ENCODE data around the gene CCNB1.
"Not testable (repeated sequence)": the region's sequence is repeated elsewhere in the genome, so short reads cannot be mapped to it uniquely, and the experiment has no call there.

The CCNB1 gene

DNA sequence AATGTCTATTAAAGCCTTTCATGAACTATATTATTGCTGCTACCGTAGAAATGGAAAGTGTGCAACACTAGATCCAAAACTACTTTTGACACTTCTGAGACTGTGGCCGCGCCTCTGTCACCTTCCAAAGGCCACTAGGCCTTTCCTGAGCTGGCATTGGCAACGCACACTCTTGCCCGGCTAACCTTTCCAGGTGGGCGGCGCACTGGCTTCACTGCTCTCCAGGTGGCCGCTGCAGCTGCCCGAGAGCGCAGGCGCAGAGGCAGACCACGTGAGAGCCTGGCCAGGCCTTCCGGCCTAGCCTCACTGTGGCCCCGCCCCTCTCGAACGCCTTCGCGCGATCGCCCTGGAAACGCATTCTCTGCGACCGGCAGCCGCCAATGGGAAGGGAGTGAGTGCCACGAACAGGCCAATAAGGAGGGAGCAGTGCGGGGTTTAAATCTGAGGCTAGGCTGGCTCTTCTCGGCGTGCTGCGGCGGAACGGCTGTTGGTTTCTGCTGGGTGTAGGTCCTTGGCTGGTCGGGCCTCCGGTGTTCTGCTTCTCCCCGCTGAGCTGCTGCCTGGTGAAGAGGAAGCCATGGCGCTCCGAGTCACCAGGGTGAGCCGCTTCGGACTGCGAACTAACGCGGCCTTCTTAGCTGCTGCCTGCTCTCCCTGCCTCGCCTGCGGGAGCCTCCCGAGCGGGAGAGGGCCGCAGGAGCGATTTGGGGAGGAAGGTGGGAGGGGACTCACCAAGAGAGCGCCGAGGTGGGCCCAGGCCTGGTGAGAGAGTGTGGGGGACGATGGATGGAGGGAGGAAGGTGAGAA, at the start of gene CCNB1:
CCNB1 (plus strand) TSS at position 465 of the 807 bp plus-strand sequence; CDS start at position 578, 113 bp downstream.
- DNase-seq, result peak; percentile 93

DNA sequence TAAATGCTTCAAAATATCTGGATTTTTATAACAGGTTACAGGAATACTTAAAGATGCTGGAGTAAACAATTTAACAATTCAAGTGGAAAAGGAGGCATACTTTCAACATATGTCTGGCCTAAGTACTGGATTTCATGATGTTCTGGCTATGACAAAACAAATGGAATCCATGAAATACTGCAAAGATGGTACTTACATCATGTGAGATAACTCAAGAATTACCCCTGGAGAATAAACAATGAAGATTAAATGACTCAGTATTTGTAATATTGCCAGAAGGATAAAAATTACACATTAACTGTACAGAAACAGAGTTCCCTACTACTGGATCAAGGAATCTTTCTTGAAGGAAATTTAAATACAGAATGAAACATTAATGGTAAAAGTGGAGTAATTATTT, 37.5 kb upstream of the CCNB1 start:
- DNase-seq, result no peak

DNA sequence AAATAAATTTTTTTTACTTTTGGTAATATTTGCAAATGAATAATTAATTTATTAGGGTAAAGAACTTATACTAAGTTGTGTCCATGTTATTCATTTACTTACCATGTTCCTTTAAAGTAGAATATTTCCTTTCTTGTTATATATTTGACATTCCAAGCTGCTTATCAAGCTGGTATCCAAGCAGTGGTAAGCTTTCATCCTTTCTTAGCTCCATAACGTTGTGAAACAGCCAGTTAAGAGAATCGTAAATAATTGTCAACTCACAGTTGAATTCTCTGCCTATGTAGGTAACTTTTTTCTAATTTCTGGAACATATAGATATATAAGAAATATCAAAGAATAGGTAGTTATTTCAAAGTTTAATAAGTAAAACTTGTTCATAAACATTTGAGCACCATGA, 36.7 kb upstream of the CCNB1 start:
- DNase-seq, result no peak

DNA sequence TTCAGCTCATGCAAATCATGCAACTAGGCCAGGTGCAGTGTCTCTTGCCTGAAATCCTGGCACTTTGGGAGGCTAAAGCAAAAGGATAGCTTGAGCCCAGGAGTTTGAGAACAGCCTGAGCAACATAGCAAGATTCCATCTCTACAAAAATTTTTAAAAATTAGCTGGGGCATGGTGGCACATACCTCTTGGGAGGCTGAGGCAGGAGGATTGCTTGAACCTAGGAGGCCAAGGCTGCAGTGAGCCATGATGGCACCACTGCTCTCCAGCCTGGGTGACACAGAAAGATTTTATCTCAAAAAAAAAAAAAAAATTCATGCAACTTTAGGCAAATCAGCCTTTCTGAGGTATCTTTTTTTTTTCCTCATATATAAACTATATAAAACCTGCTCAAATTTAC, 35.6 kb upstream of the CCNB1 start:
- DNase-seq, result no peak

DNA sequence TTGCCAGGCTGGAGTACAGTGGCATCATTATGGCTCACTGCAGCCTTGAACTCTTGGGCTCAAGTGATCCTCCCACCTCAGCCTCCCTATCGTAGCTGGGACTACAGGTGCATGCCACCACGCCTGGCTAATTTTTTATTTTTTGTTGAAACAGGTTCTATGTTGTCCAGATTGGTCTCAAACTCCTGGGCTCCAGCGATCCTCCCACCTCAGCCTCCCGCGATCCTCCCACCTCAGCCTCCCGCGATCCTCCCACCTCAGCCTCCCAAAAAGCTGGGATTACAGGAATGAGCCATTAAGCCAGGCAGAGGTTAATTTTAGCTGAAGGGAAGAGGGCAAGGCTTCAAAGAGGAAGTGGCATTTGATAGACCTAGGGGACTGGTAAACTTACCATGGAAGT, 32.8 kb upstream of the CCNB1 start:
- no peak for DNase-seq

DNA sequence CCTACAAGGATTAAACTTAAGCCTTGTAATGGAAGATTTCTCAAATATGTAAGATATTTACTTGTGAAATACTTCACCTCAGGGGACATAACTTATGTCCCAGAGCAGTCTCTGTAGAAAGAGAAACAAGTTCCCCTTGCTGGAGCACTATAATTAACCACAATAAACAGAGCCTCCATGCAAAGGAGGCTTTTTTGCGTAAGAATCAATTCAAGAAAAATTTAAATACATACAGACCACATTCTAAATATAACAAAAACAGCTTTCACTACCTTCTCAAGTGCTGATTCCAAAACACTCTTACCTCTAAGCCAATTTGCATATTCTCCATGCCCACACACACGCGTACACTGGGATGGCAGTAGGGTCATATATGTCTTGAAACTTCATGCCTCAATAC, 30.7 kb upstream of the CCNB1 start:
- DNase-seq, result no peak

DNA sequence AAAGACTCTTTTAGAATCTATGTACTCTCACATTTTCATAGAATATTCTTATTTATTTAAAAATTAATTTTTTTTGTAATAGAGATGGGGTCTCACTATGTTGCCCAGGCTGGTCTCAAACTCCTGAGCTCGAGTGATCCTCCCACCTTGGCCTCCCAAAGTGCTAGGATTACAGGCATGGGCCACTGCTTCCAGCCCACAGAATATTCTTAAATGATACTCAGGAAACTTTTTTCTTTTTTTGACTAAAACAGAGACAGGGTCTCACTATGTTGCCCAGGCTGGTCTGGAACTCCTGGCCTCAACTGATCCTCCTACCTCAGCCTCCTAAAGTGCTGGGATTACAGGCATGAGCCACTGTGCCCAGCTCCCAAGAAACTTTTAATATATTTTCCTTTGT, 29.7 kb upstream of the CCNB1 start:
- DNase-seq, result not testable (repeated sequence)

DNA sequence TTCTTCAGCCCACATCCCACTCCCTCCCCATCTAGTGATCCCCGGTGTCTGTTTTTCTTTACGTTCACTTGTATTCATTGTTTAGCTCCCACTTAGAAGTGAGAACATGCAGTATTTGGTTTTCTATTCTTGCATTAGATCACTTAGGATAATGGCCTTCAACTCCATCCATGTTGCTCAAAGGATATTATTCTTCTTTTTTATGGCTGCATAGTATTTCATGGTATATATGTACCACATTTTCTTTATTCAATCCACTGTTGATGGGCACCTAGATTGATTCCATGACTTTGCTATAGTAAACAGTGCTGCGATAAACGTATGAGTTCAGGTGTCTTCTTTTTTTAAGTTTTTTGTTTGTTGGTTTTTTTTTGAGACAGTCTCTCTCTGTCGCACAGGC, 29.1 kb upstream of the CCNB1 start:
- DNase-seq, result no peak

DNA sequence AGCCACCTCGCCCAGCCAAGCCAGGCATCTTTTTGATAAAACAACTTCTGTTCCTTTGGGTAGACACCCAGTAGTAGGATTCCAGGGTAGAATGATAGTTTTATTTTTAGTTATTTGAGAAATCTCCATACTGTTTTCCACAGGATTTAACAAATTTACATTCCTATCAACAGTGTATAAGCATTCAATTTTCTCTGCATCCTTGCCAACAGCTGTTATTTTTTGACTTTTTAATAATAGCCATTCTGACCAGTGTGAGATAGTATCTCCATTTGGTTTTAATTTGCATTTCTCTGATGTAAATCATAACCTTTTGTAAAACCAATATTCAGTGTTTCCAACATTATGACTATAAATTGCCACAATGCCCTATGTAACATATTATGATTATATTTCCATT, 28.2 kb upstream of the CCNB1 start:
- DNase-seq, result no peak

DNA sequence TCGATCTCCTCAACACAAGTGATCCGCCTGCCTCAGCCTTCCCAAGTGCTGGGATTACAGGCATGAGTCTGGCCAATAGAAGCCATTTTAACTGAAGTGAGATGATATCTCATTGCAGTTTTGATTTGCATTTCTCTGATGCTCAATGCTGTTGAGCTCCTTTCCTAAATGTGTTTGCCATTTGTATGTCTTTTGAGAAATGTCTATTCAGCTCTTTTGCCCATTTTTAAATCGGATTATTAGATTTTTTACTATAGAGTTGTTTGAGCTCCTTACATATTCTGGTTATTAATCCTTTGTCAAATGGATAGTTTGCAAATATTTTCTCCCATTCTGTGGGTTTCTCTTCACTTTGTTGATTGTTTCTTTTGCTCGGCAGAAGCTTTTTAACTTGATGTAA, 26.7 kb upstream of the CCNB1 start:
- DNase-seq, result not testable (repeated sequence)

DNA sequence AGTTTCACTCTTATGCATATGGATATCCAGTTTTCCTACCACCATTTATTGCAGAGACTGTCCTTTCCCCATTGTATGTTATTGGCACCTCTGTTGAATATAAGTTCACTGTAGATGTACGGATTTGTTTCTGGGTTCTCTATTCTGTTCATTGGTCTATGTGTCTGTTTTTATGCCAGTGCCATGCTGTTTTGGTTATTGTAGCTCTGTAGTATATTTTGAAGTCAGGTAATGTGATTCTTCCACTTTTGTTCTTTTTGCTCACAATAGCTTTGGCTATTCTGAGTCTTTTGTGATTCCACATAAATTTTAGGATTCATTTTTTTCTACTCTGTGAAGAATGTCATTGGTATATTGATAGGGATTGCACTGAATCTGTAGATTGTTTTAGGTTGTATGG, 26.1 kb upstream of the CCNB1 start:
- no peak for DNase-seq

DNA sequence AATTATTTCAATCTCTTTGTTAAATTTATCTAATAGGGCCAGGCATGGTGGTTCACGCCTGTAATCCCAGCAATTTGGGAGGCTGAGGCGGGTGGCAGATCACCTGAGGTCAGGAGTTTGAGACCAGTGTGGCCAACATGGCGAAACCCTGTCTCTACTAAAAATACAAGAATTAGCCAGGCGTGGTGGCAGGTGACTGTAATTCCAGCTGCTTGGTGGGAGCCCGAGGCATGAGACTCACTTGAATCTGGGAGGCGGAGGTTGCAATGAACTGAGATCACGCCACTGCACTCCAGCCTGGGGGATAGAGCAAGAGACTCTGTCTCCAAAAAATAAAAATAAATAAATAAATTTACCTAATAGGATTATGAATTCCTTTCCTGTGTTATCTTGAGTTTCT, 18.4 kb upstream of the CCNB1 start:
- not testable (repeated sequence) for DNase-seq

DNA sequence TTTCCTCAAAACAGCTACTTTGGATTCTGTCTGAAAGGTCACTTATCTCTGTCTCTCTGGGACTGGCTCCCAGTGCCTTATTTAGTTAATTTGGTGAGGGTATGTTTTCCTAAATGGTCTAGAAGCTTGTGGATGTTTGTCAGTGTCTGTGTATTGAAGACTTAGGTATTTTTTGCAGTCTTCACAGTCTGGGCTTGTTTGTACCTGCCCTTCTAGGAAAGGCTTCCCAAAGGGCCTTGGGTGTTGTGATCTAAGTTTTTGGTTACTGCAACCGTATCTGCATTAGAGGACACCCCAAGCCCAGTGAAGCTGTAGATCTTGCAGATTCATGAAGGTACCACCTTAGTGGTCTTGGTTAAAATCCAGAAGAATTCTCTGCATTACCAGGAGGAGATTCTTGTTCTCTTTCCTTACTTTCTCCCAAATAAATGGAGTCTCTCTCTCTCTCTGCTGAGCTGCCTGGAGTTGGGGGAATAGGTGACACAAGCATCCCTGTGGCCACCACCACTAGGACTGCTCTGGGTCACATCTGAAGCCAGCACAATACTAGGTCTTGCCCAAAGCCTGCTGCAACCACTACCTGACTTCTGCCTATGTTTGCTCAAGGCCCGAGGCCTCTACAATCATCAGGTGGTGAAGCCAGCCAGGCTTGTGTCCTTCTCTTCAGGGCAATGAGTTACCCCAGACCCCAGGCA, 17.8 kb upstream of the CCNB1 start:
- DNase-seq, result no peak

DNA sequence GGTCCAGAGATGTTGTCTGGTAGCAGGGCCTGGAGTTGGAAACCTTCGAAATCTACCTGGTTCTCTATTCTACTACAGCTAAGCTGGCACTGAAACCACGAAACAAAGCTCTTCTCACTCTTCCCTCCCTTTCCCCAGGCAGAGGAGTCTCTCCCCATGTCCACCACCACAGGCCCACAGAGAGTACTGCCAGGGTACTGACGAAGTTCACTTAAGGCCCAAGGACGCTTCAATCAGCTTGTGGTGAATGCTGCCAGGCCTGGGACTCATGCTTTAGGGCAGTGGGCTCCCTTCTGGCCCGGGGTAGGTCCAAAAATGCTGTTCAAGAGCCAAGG, 17.3 kb upstream of the CCNB1 start:
- no peak for DNase-seq

DNA sequence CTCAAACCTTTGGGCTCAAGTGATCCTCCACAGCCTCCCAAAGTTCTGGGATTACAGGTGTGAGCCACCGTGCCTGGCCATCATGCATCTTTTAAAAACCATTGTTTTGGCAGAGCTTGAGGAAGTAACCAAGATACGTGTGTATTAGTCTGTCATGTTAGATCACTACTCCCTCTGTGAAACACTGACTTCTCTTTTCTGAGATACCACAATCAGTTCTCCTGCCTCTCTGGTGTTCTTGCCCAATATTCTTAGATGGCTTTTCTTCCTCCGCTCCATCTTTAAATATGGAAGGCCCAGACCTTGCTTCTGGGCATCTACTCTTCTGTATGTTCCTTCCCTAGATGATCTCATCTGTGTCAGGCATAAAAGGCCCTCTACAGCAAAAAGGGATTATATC, 14.2 kb upstream of the CCNB1 start:
- DNase-seq, result no peak

DNA sequence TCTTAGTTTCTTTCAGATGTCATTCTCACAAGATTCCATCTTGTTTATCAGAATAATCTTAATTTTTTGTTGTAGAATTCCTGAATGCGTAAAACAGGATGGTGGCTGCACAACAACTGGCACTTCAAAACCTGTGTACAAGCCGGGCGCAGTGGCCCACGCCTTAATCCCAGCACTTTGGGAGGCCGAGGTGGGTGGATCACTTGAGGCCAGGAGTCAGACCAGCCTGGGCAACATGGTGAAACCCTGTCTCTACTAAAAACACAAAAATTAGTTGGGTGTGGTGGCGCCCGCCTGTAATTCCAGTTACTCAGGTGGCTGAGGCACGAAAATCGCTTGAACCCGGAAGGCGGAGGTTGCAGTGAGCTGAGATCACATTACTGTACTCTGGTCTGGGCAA, 10.5 kb upstream of the CCNB1 start:
- no peak for DNase-seq

DNA sequence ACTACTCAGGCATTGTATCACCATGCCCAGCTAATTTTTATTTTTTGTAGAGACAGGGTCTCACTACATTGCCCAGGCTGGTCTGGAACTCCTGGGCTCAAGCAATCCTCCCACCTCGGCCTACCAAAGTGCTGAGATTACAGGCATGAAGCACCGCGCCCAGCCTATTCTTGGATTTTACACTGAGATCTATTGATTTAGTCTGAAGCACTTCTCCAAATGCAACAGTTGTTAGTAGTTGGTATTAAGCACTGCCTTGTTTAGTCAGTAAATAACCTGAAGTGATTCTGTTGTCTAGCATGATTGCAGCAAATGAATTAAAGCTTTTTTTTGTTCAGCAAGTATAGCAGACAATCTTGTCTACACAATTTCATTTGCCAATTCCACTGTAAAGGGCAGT, 8.9 kb upstream of the CCNB1 start:
- DNase-seq, result no peak

DNA sequence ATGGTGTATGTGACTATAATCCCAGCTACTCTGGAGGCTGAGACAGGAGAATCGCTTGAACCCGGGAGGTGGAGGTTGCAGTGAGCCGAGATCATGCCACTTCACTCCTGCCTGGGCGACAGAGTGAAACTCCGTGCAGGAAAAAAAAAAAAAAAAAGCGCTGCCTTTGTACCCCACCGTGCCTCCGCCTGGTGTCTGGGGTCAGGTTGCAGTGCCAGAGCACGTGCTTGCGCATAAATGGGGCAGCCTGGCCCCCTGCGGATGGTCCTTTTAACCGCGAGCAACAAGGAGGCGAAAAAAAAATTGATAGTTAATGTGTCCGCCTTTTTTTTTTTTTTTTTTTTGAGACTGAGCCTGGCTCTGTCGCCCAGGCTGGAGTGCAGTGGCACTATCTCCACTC, 6.3 kb upstream of the CCNB1 start:
- no peak for DNase-seq

DNA sequence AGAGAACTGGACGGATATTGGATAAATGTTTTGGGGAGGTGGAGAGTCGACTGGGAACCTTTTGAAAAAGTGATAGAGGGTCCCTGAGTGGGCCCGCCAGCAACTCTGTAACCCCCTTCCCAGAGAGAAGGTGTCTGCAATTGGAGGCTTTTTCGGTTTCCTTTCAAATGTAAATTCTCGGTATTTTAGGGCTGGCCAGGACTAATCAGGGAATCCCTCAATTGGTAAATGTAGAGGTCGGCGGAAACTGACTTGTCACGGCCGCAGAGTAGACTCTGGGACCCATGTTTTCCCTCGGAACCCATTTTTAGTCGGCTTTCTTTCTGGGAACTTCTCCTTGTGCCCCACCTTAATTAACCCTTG, 524 bp downstream of the CCNB1 start:
- no peak for DNase-seq

DNA sequence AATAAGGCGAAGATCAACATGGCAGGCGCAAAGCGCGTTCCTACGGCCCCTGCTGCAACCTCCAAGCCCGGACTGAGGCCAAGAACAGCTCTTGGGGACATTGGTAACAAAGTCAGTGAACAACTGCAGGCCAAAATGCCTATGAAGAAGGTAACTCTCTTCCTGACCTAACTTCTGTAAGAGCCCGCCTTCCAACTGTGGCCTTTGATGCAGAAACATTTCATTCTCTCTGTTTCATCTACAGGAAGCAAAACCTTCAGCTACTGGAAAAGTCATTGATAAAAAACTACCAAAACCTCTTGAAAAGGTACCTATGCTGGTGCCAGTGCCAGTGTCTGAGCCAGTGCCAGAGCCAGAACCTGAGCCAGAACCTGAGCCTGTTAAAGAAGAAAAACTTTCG, 979 bp downstream of the CCNB1 start:
- DNase-seq, result no peak

DNA sequence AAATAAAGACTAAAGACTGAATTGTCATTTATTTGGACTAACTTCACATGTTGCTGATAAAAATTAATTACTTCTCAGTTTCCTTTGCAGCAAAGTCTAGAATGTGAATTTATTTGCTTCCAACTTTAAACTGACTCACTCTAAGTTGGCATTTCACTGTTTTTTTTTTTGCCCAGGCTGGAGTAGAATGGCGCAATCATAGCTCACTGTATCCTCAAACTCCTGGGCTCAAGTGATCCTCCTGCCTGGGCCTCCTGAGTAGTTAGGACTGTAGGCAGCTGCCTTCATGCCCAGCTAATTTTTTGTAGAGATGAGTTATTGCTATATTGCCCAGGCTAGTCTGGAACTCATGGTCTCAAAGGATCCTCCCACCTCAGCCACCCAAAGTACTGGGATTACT, 3.5 kb downstream of the CCNB1 start:
- DNase-seq, result no peak

DNA sequence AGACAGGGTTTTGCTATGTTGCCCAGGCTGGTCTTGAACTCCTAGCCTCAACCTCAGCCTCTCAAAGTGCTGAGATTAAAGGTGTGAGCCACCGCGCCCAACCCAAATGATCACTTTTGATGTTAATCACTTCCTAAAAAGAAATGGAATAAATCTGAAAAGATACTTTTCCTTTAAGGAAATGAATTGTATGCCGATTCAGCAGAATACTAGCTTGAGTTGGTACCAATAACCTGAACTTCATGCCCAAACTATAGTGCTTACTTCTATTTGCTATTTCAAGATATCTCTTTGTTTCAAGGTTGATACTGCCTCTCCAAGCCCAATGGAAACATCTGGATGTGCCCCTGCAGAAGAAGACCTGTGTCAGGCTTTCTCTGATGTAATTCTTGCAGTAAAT, 4.0 kb downstream of the CCNB1 start:
- DNase-seq, result no peak

DNA sequence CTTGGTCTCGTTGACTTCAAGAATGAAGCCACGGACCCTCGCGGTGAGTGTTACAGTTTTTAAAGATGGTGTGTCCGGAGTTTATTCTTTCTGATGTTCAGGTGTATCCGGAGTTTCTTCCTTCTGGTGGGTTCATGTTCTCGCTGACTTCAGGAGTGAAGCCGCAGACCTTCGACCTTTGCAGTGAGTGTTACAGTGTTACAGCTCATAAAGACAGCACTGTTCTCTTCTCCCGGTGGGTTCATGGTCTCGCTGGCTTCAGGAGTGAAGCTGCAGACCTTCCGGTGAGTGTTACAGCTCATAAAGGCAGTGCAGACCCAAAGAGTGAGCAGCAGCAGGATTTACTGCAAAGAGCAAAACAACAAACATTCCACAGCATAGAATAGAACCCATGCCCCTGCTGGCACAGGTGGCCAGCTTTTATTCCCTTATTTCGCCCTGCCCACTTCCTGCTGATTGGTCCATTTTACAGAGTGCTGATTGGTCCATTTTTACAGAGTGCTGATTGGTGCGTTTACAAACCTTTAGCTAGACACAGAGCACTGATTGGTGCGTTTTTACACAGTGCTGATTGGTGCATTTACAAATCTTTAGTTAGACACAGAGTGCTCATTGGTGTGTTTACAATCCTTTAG, 14.8 kb downstream of the CCNB1 start:
- not testable (repeated sequence) for DNase-seq

DNA sequence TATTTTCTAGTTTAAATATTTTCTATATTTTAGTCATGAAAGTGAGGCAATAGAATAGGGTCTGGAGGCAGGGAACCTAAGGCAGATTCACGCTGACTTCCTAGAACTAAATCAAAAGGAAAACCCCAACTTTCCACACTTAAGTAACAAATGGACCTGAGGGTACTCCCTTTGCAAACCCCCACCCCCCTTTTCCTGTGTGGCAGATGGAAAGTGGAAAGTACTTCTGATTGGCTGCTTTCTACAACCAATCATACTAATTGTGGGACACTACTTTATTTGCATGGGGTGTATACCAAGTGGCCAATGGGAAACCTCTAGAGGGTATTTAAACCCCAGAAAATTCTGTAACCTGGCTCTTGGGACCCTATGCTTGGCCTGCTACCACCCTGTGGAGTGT, 17.7 kb downstream of the CCNB1 start:
- no peak for DNase-seq

DNA sequence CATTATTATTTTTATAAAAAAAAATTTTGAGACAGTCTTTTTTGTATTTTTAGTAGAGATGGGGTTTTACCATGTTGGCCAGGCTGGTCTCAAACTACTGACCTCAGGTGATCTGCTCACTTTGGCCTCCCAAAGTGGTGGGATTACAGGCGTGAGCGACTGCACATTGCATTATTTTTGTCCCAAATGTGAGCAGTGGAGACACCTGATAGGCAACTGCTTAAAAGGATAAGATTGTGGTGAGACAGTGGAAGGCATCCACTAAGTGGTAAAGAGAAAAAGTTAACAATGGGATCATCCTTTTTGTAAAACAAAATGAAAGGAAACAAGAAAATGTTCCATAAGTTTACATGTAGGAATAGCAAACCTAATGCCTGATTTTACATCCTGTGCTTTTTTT, 20.4 kb downstream of the CCNB1 start:
- DNase-seq, result no peak
